GM19372 (cell line): Measurements from ENCODE around the gene ZC3H11A.
"Not testable (repeated sequence)": the region's sequence is repeated elsewhere in the genome, so short reads cannot be mapped to it uniquely, and the experiment has no call there.

ENCODE experiments used
- ATAC-seq: cut with Tn5 transposase; IDR thresholded peaks from one replicate; pipeline ENCODE4 v1.9.1; 2021; ENCODE audit warnings: mild to moderate bottlenecking, low read depth, moderate library complexity; ENCODE audit not compliant: unreplicated experiment

The ZC3H11A gene

DNA sequence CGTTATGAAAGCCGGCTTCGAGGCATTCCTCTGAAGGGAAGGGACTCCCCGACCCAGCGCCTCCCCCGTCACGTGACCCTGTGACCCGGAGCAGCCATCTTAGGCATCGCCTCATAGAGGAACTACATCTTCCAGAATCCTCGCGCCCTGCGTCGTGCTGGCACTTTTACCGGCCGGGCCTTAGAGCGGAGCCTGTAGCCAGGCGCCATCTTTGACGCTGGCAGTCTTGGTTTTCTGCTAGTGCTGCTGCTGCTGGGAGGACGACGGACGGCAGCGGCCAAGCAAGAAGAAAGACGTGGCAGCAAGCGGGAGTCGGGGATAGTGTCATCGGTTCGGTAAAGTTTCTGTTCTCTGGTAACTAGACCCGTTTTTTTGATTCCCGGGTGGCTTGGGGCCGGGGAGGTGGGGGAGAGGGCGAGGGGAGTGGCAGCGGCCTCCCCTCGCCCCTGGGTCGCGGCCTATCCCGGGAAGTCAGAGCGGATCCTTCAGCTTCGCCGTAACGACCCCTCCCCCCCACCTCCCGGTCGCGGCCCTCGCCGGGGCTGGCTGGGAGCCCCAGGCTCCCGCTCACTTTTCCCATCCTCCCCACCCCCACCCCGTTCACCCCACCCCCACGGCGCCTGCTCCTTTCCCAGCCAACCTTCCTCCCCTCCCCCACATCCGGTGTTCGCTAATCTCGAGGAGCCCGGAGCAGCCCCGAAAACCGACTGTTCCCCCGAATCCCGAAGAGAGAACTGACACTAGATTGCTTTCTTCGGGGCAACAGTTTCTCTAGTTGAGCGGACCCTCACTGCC, at the start of gene ZC3H11A, which contains the start of gene ZBED6:
TSS of gene ZC3H11A (plus strand) at position 183 of the 795 bp plus-strand sequence. CDS start 21,448 bp downstream, outside the sequence.
TSS of gene ZBED6 (plus strand) at position 183 of the 795 bp plus-strand sequence. CDS start 1,900 bp downstream, outside the sequence.
- peak; percentile 97 for ATAC-seq

DNA sequence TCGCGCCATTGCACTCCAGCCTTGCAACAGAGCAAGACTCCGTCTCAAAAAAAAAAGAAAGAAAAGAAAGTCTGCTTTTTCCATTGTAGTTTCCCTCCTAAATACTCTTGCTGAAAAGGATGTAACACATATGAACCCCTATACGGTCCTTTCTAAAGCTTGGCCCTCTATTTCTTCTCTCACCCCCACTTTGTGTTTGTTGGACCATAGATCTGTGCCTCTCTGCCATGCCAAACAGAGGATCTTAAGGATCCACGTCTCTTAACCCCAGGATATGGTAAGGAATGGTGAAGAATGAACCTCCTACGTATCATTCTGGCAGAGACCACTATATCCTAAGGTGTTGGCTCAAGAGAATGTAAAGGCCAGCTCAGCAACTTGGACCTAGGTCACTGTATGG, 49.1 kb upstream of the ZC3H11A start:
- no peak for ATAC-seq

DNA sequence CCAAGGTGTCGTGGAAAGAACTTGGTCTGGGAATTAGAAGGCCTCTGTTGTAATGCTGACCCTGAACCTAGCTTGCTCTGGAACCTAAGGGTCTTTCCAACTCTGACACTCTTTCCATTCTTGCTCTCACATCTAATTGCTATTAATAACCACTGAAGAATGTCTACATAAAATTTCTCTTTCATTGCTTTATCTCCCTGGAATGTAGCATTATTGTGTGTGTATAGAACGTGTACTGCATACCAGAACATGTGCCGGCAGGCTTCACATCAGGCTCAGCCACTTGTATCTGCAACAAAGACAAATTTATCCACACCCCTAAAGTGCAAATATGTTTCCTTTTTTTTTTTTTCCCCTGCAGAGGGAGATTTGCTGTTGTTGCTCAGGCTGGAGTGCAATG, 44.4 kb upstream of the ZC3H11A start:
- no peak for ATAC-seq

DNA sequence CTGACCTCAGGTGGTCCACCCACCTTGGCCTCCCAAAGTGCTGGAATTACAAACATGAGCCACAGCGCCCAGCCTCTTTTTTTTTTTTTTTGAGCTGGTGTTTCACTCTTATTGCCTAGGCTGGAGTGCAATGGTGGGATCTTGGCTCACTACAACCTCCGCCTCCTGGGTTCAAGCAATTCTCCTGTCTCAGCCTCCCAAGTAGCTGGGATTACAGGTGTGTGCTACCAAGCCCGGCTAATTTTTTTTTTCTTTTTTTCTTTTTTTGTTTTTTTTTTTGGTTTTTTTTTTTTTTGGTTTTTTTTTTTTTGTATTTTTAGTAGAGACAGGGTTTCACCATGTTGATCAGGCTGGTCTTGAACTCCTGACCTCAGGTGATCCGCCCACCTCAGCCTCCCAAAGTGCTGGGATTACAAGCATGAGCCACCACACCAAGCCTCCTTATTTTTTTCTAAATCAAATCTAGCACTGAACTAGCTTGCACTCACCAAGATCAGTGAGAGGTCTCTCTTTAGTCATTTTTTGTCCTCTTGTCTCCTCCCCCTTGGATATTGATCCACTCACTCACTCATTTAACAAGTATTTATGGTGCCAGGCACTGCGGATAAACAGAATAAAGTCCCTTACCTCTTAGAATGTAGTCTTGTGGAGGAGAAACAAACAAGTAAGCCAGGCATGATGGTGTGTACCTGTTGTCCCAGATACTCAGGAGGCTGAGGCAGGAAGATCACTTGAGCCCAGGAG, 43.6 kb upstream of the ZC3H11A start:
- ATAC-seq = not testable (repeated sequence)

DNA sequence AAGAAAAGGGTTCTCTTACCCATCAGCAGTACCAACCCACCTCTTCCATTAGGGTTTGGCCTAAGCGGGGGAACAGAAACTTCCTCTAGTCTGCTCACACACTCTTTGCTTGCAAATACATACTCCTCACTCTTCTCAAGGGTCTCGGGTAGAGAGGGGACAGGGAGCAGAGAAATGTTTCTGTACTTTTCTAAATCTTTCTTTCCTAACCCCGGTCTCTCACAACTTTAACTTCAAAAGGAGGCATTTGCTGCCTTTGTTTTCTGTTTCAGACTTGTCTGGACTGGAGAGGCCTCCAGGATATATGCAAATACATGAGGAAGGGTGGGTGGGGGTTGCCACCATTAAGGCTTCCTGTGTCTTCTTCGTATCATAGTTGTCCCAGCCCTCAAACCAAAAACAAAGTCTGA, 41.0 kb upstream of the ZC3H11A start:
- ATAC-seq = peak; percentile 67

DNA sequence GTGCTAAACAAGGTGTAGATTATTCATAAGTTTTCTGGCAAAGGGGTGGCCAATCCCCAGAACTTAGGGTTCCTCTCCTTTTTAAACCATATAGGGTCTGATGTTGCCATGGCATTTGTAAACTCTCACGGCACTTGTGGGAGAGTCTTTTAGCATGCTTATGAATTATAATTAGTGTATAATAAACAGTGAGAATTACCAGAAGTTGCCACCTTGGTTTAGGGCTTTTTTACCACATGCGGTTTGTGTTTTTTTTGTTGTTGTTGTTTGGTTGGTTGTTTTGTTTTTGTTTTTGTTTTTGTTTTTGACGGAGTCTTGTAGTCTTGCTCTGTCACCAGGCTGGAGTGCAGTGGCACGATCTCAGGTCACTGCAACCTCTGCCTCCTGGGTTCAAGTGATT, 39.4 kb upstream of the ZC3H11A start:
- no peak for ATAC-seq

DNA sequence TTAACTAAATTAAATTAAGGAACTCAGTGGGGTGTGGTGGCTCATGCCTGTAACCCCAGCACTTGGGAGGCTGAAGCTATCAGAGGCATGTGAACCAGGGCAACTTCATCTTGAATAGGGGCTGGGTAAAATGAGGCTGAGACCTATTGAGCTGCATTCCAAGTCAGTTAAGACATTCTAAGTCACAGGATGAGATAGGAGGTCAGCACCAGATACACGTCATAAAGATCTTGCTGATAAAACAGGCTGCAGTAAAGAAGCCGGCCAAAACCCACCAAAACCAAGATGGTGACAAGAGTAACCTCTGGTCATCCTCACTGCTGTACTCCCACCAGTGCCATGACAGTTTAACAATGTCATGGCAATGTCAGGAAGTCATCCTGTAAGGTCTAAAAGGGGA, 36.7 kb upstream of the ZC3H11A start:
- not testable (repeated sequence) for ATAC-seq

DNA sequence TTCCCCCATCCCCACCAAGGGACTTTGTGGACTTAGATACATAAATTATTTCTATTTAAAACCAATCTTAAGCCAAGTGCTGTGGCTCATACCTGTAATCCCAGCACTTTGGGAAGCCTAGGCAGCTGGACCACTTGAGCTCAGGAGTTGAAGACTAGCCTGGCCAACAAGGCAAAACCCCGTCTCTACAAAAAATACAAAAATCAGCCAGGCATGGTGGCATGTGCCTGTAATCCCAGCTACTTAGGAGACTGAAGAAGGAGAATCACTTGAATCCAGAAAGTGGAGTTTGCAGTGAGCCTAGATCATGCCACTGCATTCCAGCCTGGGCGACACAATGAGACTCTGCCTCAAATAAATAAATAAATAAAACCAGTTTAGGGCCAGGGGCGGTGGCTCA, 34.9 kb upstream of the ZC3H11A start:
- no peak for ATAC-seq

DNA sequence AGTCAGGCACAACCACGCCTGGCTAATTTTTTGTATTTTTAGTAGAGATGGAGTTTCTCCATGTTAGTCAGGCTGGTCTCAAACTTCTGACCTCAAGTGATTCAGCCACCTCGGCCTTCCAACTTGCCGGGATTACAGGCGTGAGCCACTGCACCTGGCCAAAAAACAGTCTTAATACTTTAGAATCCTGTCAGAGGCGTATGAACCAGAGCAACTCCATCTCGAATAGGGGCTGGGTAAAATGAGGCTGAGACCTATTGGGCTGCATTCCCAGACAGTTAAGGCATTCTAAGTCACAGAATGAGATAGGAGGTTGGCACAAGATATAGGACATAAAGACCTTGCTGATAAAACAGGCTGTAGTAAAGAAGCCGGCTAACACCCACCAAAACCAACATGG, 33.5 kb upstream of the ZC3H11A start:
- not testable (repeated sequence) for ATAC-seq

DNA sequence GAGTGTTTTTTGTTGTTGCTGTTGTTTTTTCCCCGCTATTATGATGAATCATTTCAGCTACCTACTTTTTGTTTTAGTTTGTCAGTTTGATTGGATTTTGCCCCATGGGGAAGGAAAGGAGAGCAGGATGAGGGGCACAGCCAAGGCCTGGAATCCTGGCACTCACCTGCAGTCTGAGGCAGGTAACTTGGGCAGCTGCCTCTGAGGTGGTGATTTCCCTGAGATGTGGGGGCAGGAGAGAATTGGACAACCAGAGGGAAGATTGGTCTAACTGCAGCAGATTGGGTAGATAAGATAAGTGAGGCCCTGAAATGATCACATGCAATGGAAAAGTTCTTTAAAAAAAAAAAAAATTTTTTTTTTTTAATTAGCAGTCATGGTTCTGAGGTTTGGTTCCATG, 31.9 kb upstream of the ZC3H11A start:
- ATAC-seq = no peak

DNA sequence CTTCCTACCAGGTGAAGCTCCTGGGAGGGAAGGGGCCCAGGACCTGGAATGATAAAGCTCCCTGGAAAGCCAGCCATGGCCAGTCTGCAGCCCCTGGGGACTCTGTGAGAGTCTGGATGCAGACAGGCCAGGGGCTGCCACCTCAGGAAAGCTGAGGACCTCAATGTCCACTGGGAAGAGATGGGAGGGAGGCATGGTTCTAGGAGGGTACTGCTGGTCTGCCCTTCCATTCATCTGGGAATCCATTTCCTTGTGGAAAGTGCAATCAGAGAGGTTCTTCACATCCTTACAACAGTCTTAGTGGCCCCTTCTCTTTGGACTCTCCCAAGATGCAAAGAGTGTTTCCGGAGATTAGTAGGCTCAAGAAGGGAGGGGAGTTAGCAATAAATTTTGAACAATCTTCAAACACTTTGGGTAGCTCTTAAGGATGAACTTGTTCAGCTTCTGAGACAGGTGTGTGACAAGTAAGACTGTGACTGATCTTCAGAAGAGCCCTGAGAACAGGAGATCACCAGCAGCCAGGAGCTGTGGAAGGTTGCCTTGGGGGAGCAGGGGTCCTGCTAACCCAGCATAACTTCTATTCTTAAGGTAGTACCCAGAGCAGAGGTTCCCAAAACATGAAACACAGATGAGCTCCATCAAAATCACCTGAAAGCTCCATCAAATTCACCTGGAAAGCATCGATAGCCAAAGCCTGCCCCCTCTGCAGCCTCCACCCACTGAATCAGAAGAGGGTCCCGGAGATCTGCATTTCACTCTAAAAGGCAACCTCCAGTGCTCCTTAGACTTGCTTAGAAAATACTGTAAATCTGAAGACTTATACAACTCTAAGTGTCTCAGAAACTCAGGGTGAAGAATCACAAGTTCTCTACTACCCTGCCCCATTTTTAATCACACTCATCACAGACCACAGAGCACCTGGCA, 31.1 kb upstream of the ZC3H11A start:
- ATAC-seq = no peak

DNA sequence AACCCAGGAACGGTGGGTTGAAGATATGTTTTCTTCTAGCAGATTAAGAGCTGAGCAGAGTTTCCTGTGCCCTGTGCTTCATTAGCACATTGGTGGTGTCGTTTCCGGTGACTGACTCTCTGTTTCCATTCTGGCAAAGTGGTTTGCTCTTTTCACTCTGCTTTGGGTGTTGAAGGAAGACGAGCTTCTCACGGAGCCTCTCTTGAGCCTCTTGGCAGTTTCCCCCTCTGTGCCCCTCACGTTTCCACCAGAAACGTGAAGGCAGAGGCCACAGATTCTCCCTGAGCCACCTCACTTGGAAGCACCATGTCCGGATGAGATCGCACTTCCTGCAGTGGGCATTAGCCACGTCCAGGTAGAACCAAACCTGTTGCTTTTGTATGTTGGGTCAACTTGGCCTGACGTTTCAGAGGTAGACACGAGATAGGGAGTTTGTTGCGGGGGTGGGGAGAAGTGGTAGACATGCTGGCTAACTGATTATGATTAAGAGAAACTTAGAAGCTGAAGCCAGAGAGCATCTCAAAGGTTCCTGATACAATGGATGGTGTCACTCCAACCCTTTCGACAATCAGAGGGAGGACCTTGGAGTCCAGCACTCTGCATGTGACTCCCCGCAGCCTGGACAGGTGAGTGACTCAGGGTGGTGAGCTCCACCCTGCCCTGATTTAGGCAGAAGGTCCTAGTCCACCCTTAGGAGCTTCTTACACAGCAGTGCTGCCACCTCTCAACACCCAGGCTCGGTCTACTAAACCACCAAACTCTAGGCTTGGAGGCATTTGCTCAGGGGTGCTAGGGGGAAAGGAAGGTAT, 30.2 kb upstream of the ZC3H11A start, which contains the start of gene LAX1:
TSS of gene LAX1 (plus strand) at position 155 of the 809 bp plus-strand sequence. CDS start at position 538, 383 bp downstream.
- peak; percentile 75 for ATAC-seq

DNA sequence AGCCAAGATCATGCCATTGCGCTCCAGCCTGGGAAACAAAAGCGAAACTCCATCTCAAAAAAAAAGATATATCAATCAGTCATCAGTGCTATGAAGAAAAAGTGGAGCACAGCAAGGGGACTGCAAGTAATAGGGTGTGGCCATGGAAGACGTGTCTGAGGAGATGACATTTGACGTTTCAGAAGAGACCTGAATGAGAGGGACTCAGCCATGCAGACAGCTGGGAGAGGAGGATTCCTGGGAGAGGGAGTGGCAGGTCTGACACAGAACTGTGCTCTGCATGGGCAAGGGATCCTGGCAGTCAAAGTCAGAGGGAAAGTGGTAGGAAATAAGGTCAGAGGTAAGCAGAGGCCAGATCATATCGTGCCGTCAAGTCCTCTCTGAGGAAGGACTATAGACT, 27.2 kb upstream of the ZC3H11A start:
- no peak for ATAC-seq

DNA sequence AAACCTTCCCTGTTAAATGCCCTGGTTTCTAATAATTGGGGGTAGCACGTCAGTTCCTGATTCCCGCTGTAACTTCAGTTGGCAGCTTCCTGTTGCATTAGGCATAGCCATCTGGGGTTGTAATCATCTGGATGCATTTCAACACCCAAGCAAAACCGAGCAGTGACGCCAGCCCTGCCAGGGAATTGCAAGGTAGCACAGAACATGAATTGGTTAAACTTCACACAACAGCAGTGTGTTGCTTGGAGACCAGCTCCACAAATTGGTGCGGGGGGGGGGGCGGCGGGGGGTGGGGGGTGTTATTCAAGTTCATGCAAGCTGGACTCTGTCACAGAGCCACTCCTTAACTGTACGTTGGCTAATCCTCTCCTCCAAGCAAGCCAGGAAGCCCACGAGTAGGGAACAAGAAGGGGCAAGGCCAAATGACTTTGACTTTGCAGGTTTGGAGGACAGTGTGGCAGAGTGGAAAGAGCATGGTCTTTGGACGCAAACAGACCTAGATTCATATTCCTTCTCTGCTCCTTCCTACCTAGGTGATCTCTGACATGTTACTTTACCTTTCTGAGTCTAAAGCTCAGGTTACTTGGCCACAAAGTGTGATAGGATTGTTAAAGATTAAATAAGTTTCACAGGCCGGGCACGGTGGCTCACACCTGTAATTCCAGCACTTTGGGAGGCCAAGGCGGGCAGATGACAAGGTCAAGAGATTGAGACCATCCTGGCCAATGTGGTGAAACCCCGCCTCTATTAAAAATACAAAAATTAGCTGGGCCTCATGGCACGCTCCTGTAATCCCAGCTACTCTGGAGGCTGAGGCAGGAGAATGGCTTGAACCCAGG, 25.7 kb upstream of the ZC3H11A start:
- ATAC-seq = no peak

DNA sequence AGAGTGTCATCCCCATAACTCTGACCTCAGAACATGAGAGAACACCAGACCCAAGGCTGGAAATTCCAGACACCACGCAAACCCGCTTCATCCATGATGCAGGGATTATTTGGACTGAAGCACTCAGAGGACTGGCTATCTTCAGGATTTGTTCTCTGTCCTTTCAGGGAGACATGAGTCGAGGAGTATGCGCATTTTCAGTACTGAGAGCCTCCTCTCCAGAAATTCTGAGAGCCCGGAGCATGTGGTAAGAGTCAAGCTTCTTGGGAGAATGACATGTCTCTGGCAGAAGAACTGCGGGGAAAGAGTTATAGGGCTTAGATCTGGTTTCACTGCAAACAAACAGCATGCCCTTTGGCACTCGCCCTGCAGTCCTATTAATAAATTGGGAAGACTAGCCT, 23.5 kb upstream of the ZC3H11A start:
- ATAC-seq = no peak

DNA sequence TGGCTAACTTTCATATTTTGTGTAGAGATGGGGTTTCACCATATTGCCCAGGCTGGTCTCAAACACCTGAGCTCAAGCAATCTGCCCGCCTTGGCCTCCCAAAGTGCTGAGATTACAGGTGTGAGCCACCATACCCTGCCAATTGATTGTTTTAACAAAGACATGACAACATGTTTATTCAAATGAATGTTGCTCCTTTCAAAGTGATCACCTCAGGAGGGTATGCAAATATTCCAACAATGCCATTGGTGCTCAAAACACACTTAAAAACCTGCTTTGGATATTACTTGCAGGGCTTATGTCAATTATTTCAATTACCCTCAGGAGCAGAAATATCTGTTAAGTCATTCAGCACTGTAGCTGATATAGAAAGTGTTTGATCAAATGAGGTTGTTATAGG, 22.6 kb upstream of the ZC3H11A start:
- ATAC-seq = no peak

DNA sequence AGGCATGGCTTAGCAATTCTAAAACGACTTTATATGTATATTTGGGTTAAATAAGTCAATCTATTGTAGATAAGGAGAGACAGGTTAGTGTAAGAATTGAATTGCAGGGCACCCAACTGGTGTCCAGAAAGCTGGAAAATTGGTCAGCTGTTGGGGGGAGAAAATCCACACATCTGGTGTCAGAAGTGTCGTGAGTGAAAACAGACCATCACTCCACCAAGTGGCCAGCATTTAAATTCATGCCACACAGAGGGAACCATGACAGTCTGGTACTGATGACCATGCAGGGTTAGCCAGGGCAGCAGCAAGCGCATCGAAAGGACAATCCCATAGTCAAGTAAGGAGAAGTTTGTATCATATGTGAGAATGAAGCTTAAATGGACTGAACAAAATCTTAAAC, 18.8 kb upstream of the ZC3H11A start:
- ATAC-seq = no peak

DNA sequence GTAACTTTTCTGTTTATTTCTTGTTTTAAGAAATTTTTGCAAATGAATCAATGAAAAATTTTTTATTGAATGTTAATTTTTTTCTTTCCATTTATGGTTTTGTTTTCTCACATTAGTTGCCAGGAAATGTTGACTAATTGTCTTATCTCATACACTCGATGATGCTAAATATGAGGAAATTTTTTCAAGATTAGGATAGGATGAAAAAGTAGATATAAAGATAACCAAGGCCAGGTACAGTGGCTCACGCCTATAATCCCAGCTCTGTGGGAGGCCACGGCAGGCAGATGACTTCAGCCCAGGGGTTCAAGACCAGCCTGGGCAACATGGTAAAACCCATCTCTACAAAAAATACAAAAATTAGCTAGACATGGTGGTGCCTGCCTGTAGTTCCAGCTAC, 17.8 kb upstream of the ZC3H11A start:
- ATAC-seq = no peak

DNA sequence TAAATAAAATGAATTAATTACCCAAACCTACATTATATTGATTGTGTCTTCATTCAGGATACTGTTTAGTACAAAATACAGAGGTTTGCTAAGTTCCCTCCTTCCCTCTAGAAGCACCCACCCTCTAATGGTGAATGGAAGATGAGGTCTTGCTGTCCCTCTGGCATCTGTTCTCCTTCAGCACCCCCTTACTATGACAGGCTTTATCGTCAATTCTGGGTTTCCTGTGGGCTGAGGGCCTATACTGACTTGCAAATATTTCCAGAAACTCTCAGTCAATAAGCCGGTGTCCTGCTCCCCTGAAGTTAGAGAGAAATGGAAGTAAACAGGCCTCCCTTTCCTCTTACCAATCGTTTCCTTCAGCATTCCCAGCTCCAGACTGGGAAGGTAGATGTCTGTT, 17.3 kb upstream of the ZC3H11A start:
- ATAC-seq = no peak
